PC-3 (cell line): ENCODE data around the gene PLS3. TPM values are rescaled to one million over a fixed set of nuclear protein-coding genes. Genes with fewer than 3 reads are reported as not detected.
A peak's percentile ranks its signal among the peaks of the same experiment; 100 is the strongest.

Source experiments
- ATAC-seq: fragments of 200-7000 bp; cut with Tn5 transposase; 2 replicates; pipeline ENCODE4 v1.9.1; 2020; ENCODE audit warnings: mild to moderate bottlenecking, moderate library complexity
- BruUV-seq: library from RNA; stranded (reverse); fragments of 400-500 nt; replicated peaks from 2 replicates; lab custom pipeline; 2021; lab: Mats Ljungman, UMichigan
- CTCF ChIA-PET: fragments of 300-600 bp; sonication (Branson Sonifier 250); formaldehyde crosslinking; loops from one replicate; lab custom pipeline; 2022; ENCODE audit warnings: antibody characterized with exemption; lab: Charles Lee
- POLR2A ChIA-PET: fragments of 300-600 bp; sonication (Branson Sonifier 250); formaldehyde crosslinking; loops from one replicate; lab custom pipeline; 2022; ENCODE audit warnings: antibody characterized with exemption; ENCODE audit not compliant: unreplicated experiment; lab: Charles Lee
- DNase-seq: peaks from one replicate; pipeline ENCODE4 v3.0.0-alpha.2; 2015
- H2AFZ ChIP-seq: fragments of 300-600 bp; sonication (generic); 2 replicates; pipeline ENCODE4 v1.6.0; 2016; ENCODE audit warnings: antibody characterized with exemption, low read length
- H3F3A ChIP-seq: fragments of 300-600 bp; sonication (generic); one replicate; pipeline ENCODE4 v1.6.0; 2017; ENCODE audit warnings: antibody characterized with exemption, low read length, control low read depth, mild to moderate bottlenecking; ENCODE audit not compliant: unreplicated experiment
- H3K27ac ChIP-seq: fragments of 300-600 bp; sonication (generic); 2 replicates; pipeline ENCODE4 v1.5.1; 2016; ENCODE audit warnings: mild to moderate bottlenecking, low read length
- H3K27me3 ChIP-seq: fragments of 300-600 bp; sonication (generic); 2 replicates; pipeline ENCODE4 v1.6.1; 2016; ENCODE audit warnings: low read length, mixed read lengths
- H3K36me3 ChIP-seq: fragments of 300-600 bp; sonication (generic); 2 replicates; pipeline ENCODE4 v1.6.1; 2016; ENCODE audit warnings: low read depth, mixed run types, low read length, mixed read lengths
- H3K4me1 ChIP-seq: fragments of 300-600 bp; sonication (generic); 2 replicates; pipeline ENCODE4 v1.5.1; 2016; ENCODE audit warnings: low read length; ENCODE audit not compliant: insufficient read depth
- H3K4me2 ChIP-seq: fragments of 300-600 bp; sonication (generic); 2 replicates; pipeline ENCODE4 v1.6.0; 2016; ENCODE audit warnings: low read length
- H3K4me3 ChIP-seq: fragments of 300-600 bp; sonication (generic); 2 replicates; pipeline ENCODE4 v1.5.1; 2016; ENCODE audit warnings: mild to moderate bottlenecking, low read length, mixed read lengths
- H3K79me2 ChIP-seq: fragments of 300-600 bp; sonication (generic); 2 replicates; pipeline ENCODE4 v1.6.1; 2017; ENCODE audit warnings: low read length, mixed read lengths
- H3K9ac ChIP-seq: fragments of 300-600 bp; sonication (generic); 2 replicates; pipeline ENCODE4 v1.6.0; 2016; ENCODE audit warnings: mild to moderate bottlenecking, low read length
- H3K9me2 ChIP-seq: fragments of 300-600 bp; sonication (generic); replicated peaks from 2 replicates; pipeline ENCODE4 v1.6.1; 2016; ENCODE audit warnings: mixed run types, low read length, mixed read lengths
- H3K9me3 ChIP-seq: fragments of 300-600 bp; sonication (generic); 2 replicates; pipeline ENCODE4 v1.6.1; 2016; ENCODE audit warnings: low read length, mixed read lengths
- H4K20me1 ChIP-seq: fragments of 300-600 bp; sonication (generic); 2 replicates; pipeline ENCODE4 v1.6.1; 2016; ENCODE audit warnings: low read length, mixed read lengths
- EZH2 ChIP-seq: fragments of 300-600 bp; sonication (generic); IDR thresholded peaks from one replicate; pipeline ENCODE4 v1.6.1; 2017; ENCODE audit warnings: antibody characterized with exemption, mild to moderate bottlenecking, low read length; ENCODE audit not compliant: unreplicated experiment
- EZH2phosphoT487 ChIP-seq: fragments of 300-600 bp; sonication (generic); IDR thresholded peaks from 2 replicates; pipeline ENCODE4 v1.6.1; 2018; ENCODE audit warnings: mild to moderate bottlenecking, antibody characterized with exemption, low read length, borderline replicate concordance
- intact Hi-C: fragments of 100-400 bp; cut with micrococcal nuclease; formaldehyde crosslinking; loops from 2 replicates; pipeline ENCODE4 v1.9.0; 2023
- total RNA-seq: library from RNA; depleted of rRNA; stranded (reverse); fragments of >200 nt; gene quantifications from 2 replicates; pipeline ENCODE4 v1.2.3, GENCODE V29; 2014
- TF ChIP-seq, protein P1 (sequence below): fragments of 300-600 bp; sonication (generic); conservative IDR thresholded peaks from 2 replicates; pipeline ENCODE4 v1.5.1; 2017; ENCODE audit warnings: antibody characterized with exemption, low read depth, mild to moderate bottlenecking, low read length

Gene PLS3
- total RNA-seq, 1 experiment from 2014 or later: 267 TPM

DNA sequence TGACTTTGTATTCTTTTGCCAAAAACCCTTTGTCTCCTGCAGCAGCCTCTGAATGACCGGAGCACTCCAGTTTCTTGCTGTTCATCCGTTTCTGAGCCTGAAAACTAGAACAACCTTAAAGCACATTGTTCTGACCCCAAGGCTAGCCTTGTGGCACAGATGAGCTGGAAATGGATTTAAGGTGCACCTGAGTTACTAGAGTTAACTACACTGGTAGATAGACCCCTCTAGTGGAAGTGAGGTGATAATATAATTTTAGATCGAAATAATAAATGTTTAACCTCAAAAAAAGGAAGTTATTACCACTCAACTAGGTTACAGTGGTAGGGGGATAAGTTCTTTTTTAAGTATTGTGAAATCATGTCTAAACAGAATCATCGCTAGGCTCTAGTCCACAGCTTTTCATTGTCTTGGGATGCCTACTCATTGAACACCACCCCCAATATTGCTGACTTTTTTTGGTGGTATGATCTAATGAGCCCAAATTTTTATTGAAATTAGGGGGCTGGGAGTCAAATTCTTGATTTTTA, 2.7 kb downstream of the PLS3 start:
- ChIA-PET POLR2A (interaction anchor here (0.6 to 0.7 kb wide), 3 partner anchors 48 to 183 kb away, joined by 3 to 7 read pairs (median 5); no protein-coding TSS in a partner anchor), CTCF (interaction anchor here (0.6 kb wide), 1 partner anchor 140 kb away, joined by 3 read pairs; no protein-coding TSS in a partner anchor)
- Histone ChIP-seq H3K9me2 (no peaks in the 10 kb centered on the region), H3K27me3 (no peaks in the 10 kb centered on the region), H3K9me3 (no peaks in the 10 kb centered on the region), H3K9ac (peak overlapping the region; percentile 100), H3K4me2 (peak overlapping the region; percentile 90), H3K4me3 (peak overlapping the region; percentile 93), H3K79me2 (peaks cover 81% of the 10 kb centered on the region), H3F3A (peaks cover 4% of the 10 kb centered on the region), H2AFZ (no peak overlapping the region), H4K20me1 (peaks cover 25% of the 10 kb centered on the region), H3K27ac (peak overlapping the region; percentile 95), H3K36me3 (peaks cover 19% of the 10 kb centered on the region; the same call in 1 of the 2 replicates), H3K4me1 (peaks cover 48% of the 10 kb centered on the region)
- BruUV-seq: no TSS peak
- intact Hi-C loops: loop anchor here (1.0 to 5.0 kb wide), 5 partner anchors 53 to 336 kb away; no protein-coding TSS in a partner anchor
- TF ChIP-seq EZH2phosphoT487 (no peak), EZH2 (no peak)
- TF ChIP-seq, protein P1, sequence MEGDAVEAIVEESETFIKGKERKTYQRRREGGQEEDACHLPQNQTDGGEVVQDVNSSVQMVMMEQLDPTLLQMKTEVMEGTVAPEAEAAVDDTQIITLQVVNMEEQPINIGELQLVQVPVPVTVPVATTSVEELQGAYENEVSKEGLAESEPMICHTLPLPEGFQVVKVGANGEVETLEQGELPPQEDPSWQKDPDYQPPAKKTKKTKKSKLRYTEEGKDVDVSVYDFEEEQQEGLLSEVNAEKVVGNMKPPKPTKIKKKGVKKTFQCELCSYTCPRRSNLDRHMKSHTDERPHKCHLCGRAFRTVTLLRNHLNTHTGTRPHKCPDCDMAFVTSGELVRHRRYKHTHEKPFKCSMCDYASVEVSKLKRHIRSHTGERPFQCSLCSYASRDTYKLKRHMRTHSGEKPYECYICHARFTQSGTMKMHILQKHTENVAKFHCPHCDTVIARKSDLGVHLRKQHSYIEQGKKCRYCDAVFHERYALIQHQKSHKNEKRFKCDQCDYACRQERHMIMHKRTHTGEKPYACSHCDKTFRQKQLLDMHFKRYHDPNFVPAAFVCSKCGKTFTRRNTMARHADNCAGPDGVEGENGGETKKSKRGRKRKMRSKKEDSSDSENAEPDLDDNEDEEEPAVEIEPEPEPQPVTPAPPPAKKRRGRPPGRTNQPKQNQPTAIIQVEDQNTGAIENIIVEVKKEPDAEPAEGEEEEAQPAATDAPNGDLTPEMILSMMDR: peak; percentile 45
- no peak for ATAC-seq
- peak; percentile 30 for DNase-seq

DNA sequence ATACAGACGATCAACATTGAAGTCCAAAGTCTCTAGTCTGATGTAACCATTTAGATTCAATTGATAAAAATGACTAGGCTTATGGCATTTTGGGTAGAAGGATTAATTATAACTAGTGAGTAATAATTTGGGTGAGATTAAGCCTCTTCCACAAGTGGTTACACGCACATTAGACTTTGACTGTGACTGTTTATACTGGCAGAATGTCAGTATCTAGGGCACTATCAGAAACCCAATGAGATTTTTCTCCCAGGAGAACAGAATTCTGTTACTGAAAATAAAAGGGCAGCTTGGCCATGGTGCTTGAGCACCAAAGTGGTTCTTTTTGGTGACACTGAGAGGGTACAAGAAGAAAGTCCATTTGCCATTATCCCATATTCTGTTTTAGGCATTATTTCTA, 3.3 kb downstream of the PLS3 start:
- Histone ChIP-seq H3K4me2 (peak overlapping the region; percentile 90), H3K79me2 (peaks cover 86% of the 10 kb centered on the region), H3K9me2 (no peaks in the 10 kb centered on the region), H3K9ac (peak overlapping the region; percentile 100), H3K4me1 (peaks cover 46% of the 10 kb centered on the region), H3K4me3 (peak overlapping the region; percentile 93), H3F3A (peaks cover 4% of the 10 kb centered on the region), H3K27me3 (no peaks in the 10 kb centered on the region), H3K36me3 (peaks cover 23% of the 10 kb centered on the region), H3K9me3 (no peaks in the 10 kb centered on the region), H2AFZ (no peak overlapping the region), H4K20me1 (peaks cover 25% of the 10 kb centered on the region), H3K27ac (peak overlapping the region; percentile 95)
- TF ChIP-seq, protein P1: no peak
- TF ChIP-seq EZH2 (no peak), EZH2phosphoT487 (no peak)
- no TSS peak for BruUV-seq
- POLR2A ChIA-PET: interaction anchor here (0.6 to 0.7 kb wide), 4 partner anchors 39 to 184 kb away, joined by 3 to 7 read pairs (median 4); no protein-coding TSS in a partner anchor
- ATAC-seq (no peak), DNase-seq (no peak)
- CTCF ChIA-PET: no interaction called here
- intact Hi-C loops: loop anchor here (1.0 to 5.0 kb wide), 3 partner anchors 217 to 337 kb away; no protein-coding TSS in a partner anchor

DNA sequence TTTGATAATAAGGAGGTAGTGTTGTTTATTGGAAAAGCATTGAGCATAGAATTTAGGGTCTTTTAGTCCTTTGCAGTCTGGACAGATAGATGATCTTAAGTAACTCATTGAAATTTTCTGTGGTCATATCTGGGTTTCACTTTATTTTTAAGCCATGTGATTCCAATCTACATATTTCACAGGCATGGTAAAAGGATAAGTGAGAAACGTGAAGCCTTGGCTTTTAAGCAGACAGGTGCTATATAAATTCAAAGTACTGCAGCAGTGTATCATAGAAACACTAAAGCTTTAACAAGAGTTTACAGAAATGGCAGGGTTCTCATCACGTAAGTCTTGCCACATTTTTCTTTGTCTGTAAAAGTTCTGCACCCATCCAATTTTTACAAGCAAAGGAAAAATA, 4.9 kb downstream of the PLS3 start:
- 0 out of 2 replicates have a peak overlapping the region, but pooled peaks have one; percentile 20 for H3K9ac ChIP-seq
- TF ChIP-seq EZH2phosphoT487 (no peak), EZH2 (no peak)
- TF ChIP-seq, protein P1: no peak
- no TSS peak for BruUV-seq
- no peaks in the 10 kb centered on the region for H3K9me2 ChIP-seq
- H3F3A ChIP-seq: no peaks in the 10 kb centered on the region
- ATAC-seq (no peak), DNase-seq (no peak)
- H4K20me1 ChIP-seq: peaks cover 25% of the 10 kb centered on the region
- peaks cover 99% of the 10 kb centered on the region for H3K79me2 ChIP-seq
- H2AFZ ChIP-seq: no peak overlapping the region
- H3K4me1 ChIP-seq: peaks cover 30% of the 10 kb centered on the region
- no peaks in the 10 kb centered on the region for H3K9me3 ChIP-seq
- peak overlapping the region; percentile 40; the same call in 1 of the 2 replicates for H3K4me2 ChIP-seq
- no peaks in the 10 kb centered on the region for H3K27me3 ChIP-seq
- H3K27ac ChIP-seq: no peak overlapping the region
- H3K4me3 ChIP-seq: 0 out of 2 replicates have a peak overlapping the region, but pooled peaks have one; percentile 27
- intact Hi-C loops: no loop called here
- ChIA-PET CTCF (no interaction called here), POLR2A (no interaction called here)
- peaks cover 28% of the 10 kb centered on the region for H3K36me3 ChIP-seq
